CD4-positive, alpha-beta T cell treated with Interleukin-15 for 1 hour (primary cell): ENCODE results near the gene NPY5R.

Experiments used
- DNase-seq: peaks from one replicate; pipeline ENCODE4 v3.0.0-alpha.2; 2020

The NPY5R gene

GRCh38 chr4:163385466-163385865, 41.8 kb downstream of the NPY5R start:
- no peak for DNase-seq

- DNase-seq, result no peak
These were observed 48.1 kb downstream of the NPY5R start for GRCh38 chr4:163391756-163392155.

GRCh38 chr4:163392328-163392727, 48.6 kb downstream of the NPY5R start:
- DNase-seq, result no peak

- no peak for DNase-seq
These were observed 49.8 kb downstream of the NPY5R start for GRCh38 chr4:163393471-163393870.

GRCh38 chr4:163395055-163395454, 51.4 kb downstream of the NPY5R start:
- no peak for DNase-seq

GRCh38 chr4:163395758-163396157, 52.1 kb downstream of the NPY5R start:
- DNase-seq, result no peak

- DNase-seq, result no peak
These were observed 54.5 kb downstream of the NPY5R start for GRCh38 chr4:163398238-163398637.

GRCh38 chr4:163400911-163401310, 57.2 kb downstream of the NPY5R start:
- DNase-seq, result no peak
